NB4 (cell line): ENCODE results near the gene LMTK3.

Experiments used
- DNase-seq: peaks from one replicate; pipeline ENCODE4 v3.0.0; 2010; ENCODE audit warnings: low read depth
- H3K4me3 ChIP-seq: one replicate; pipeline ENCODE4 v1.5.1; 2011; ENCODE audit warnings: mild to moderate bottlenecking, low read depth, low read length, moderate library complexity
- CTCF ChIP-seq: IDR thresholded peaks from one replicate; pipeline ENCODE4 v1.5.1; 2012; ENCODE audit warnings: low read depth, low read length
- MAX ChIP-seq: IDR thresholded peaks from 2 replicates; pipeline ENCODE4 v1.6.1; 2011; ENCODE audit warnings: low read depth, low read length
- MYC ChIP-seq: IDR thresholded peaks from 2 replicates; pipeline ENCODE4 v1.6.1; 2011; ENCODE audit warnings: low read depth, low read length
- POLR2A ChIP-seq: IDR thresholded peaks from 2 replicates; pipeline ENCODE4 v1.6.1; 2011; ENCODE audit warnings: mild to moderate bottlenecking; ENCODE audit not compliant: insufficient read length; ENCODE audit errors: extremely low read depth

Gene LMTK3

GRCh38 chr19:48480558-48481500 is 30.8 kb downstream of the LMTK3 start:
- peak; percentile 77 for DNase-seq
- TF ChIP-seq CTCF (no peak), POLR2A (peak; percentile 29)
- no peak overlapping the region for H3K4me3 ChIP-seq

GRCh38 chr19:48480183-48480557 is 31.5 kb downstream of the LMTK3 start:
- no peak for TF ChIP-seq POLR2A
- TF ChIP-seq MAX: no peak
- TF ChIP-seq MYC: no peak
- TF ChIP-seq CTCF: no peak
- DNase-seq: no peak
- no peak overlapping the region for H3K4me3 ChIP-seq

DNA sequence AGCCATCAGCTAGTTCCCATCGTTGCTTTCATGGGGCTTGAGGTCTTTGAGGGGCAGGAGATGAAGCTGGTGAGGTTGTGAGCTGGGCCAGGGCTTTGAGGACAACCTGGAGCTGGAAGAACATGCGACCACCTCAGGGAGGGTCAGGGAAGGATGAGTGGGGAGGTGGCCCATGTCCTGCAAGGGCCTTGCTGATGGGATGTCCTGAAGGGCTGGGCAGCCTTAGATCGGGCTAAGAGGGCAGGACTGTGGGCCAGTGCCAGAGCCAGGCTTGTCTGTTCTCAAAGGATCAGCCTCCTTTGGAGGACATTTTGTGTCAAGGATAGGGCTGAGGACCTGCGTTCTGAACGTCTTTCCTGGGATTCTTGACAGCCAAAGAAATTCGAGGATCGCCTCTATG is 31.9 kb downstream of the LMTK3 start:
- TF ChIP-seq MAX (no peak), POLR2A (no peak), CTCF (no peak), MYC (no peak)
- H3K4me3 ChIP-seq: no peak overlapping the region
- no peak for DNase-seq

DNA sequence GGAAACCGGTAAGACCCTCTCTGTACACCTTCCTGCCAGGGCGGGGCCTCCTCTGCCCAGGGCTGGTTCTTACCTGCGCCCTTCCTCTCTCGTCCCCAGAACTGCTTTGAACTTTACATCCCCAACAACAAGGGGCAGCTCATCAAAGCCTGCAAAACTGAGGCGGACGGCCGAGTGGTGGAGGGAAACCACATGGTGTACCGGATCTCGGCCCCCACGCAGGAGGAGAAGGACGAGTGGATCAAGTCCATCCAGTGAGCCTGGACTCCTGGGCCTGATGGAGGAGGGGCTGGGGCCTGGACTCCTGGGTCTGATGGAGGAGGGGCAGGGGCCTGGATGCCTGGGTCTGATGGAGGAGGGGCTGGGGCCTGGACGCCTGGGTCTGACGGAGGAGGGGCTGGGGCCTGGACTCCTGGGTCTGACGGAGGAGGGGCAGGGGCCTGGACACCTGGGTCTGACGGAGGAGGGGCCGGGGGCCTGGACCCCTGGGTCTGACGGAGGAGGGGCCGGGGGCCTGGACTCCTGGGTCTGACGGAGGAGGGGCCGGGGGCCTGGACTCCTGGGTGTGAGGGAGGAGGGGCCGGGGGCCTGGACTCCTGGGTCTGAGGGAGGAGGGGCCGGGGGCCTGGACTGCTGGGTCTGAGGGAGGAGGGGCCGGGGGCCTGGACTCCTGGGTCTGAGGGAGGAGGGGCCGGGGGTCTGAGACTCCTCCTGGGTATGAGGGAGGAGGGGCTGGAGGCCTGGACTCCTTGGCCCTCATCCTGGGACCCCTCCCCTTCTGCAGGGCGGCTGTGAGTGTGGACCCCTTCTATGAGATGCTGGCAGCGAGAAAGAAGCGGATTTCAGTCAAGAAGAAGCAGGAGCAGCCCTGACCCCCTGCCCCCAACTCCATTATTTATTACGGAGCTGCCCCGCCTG is 33.0 kb downstream of the LMTK3 start:
- H3K4me3 ChIP-seq: no peak overlapping the region
- no peak for TF ChIP-seq POLR2A
- TF ChIP-seq CTCF: no peak
- TF ChIP-seq MYC: no peak
- TF ChIP-seq MAX: no peak
- no peak for DNase-seq

DNA sequence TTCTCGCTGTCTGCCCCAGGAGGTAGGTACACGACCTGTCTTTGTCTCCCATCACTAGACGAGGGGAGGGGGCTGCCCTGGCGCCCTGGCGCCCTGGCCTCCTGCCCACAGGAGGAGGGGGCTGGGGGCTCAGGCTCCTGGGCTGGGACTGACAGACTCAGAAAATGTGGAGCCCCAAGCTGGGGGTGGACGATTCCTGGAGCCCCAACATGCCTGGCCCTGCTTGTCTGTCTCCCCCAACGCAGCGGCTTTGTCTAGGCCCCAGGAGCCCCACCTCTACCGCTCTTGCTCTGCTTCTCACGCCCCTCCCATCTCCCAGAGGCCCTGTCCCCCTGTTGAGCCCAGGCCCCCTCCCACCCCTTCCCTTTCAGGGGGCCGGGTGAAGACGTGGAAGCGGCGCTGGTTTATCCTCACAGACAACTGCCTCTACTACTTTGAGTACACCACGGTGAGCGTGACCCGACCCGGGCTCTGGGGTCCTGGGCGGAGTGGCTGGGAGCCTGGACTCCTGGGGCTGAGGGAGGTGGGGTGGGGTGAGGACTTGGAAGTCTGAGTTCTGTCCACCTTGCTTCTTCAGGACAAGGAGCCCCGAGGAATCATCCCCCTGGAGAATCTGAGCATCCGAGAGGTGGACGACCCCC is 33.8 kb downstream of the LMTK3 start:
- TF ChIP-seq MYC (no peak), MAX (no peak), CTCF (no peak)
- no peak for DNase-seq
- no peak overlapping the region for H3K4me3 ChIP-seq
